SK-N-SH treated with all-trans-retinoic acid at 6 μM for 48 hours (cell line): ENCODE data around the gene L2HGDH.

Experiments used
- ARNTL ChIP-seq: fragments of 450-650 bp; formaldehyde crosslinking; IDR thresholded peaks from 2 replicates; pipeline ENCODE4 v1.5.0; 2020; ENCODE audit warnings: low read depth, mild to moderate bottlenecking, moderate library complexity, borderline replicate concordance
- BACH2 ChIP-seq: fragments of 250-450 bp; sonication (Bioruptor Pico); IDR thresholded peaks from 2 replicates; pipeline ENCODE4 v1.9.0; 2021; ENCODE audit warnings: mild to moderate bottlenecking, borderline replicate concordance
- CSDC2 ChIP-seq: fragments of 250-450 bp; sonication (Bioruptor Pico); IDR thresholded peaks from 2 replicates; pipeline ENCODE4 v1.5.0; 2020; ENCODE audit warnings: mild to moderate bottlenecking, moderate library complexity
- OSR1 ChIP-seq: fragments of 250-450 bp; sonication (Bioruptor Pico); IDR thresholded peaks from 2 replicates; pipeline ENCODE4 v1.8.0; 2022; ENCODE audit warnings: moderate library complexity, mild to moderate bottlenecking, inconsistent platforms
- TCF4 ChIP-seq: fragments of 250-450 bp; sonication (Bioruptor Pico); IDR thresholded peaks from 2 replicates; pipeline ENCODE4 v1.8.0; 2021; ENCODE audit warnings: mild to moderate bottlenecking, moderate library complexity, borderline replicate concordance
- TOX ChIP-seq: fragments of 250-450 bp; sonication (Bioruptor Pico); IDR thresholded peaks from 2 replicates; pipeline ENCODE4 v1.8.0; 2021; ENCODE audit warnings: mild to moderate bottlenecking, moderate library complexity, borderline replicate concordance
- ZC3H10 ChIP-seq: fragments of 250-450 bp; sonication (Bioruptor Pico); IDR thresholded peaks from 2 replicates; pipeline ENCODE4 v1.5.1; 2021; ENCODE audit warnings: mild to moderate bottlenecking, moderate library complexity
- ZFP30 ChIP-seq: fragments of 450-650 bp; formaldehyde crosslinking; IDR thresholded peaks from 2 replicates; pipeline ENCODE4 v1.5.0; 2022; ENCODE audit warnings: mild to moderate bottlenecking, moderate library complexity
- ZNF8 ChIP-seq: fragments of 450-650 bp; formaldehyde crosslinking; IDR thresholded peaks from 2 replicates; pipeline ENCODE4 v1.5.0; 2020; ENCODE audit warnings: mild to moderate bottlenecking, moderate library complexity
- TF ChIP-seq, protein P1 (sequence below): fragments of 250-450 bp; sonication (Bioruptor Pico); IDR thresholded peaks from 2 replicates; pipeline ENCODE4 v1.8.0; 2021; ENCODE audit warnings: low read depth, mild to moderate bottlenecking, moderate library complexity, borderline replicate concordance
- TF ChIP-seq, protein P2 (sequence below): fragments of 250-450 bp; sonication (Bioruptor Pico); IDR thresholded peaks from 2 replicates; pipeline ENCODE4 v1.5.1; 2020; ENCODE audit warnings: low read depth, mild to moderate bottlenecking, moderate library complexity
- TF ChIP-seq, protein P3 (sequence below): fragments of 250-450 bp; sonication (Bioruptor Pico); IDR thresholded peaks from 2 replicates; pipeline ENCODE4 v1.8.0; 2020; ENCODE audit warnings: mild to moderate bottlenecking, moderate library complexity, borderline replicate concordance

GRCh38 chr14:50312734-50313054, 665 bp upstream of the L2HGDH start:
- TF ChIP-seq ZFP30 (CRISPR knock-in tag) (no peak), BACH2 (CRISPR knock-in tag) (no peak), CSDC2 (CRISPR knock-in tag) (no peak), TOX (CRISPR knock-in tag) (no peak), ZNF8 (CRISPR knock-in tag) (no peak), OSR1 (CRISPR knock-in tag) (no peak), ARNTL (CRISPR knock-in tag) (no peak), TCF4 (CRISPR knock-in tag) (no peak), ZC3H10 (no peak)
- TF ChIP-seq, protein P1, sequence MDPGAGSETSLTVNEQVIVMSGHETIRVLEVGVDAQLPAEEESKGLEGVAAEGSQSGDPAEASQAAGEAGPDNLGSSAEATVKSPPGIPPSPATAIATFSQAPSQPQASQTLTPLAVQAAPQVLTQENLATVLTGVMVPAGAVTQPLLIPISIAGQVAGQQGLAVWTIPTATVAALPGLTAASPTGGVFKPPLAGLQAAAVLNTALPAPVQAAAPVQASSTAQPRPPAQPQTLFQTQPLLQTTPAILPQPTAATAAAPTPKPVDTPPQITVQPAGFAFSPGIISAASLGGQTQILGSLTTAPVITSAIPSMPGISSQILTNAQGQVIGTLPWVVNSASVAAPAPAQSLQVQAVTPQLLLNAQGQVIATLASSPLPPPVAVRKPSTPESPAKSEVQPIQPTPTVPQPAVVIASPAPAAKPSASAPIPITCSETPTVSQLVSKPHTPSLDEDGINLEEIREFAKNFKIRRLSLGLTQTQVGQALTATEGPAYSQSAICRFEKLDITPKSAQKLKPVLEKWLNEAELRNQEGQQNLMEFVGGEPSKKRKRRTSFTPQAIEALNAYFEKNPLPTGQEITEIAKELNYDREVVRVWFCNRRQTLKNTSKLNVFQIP (CRISPR knock-in tag) = no peak
- TF ChIP-seq, protein P2, sequence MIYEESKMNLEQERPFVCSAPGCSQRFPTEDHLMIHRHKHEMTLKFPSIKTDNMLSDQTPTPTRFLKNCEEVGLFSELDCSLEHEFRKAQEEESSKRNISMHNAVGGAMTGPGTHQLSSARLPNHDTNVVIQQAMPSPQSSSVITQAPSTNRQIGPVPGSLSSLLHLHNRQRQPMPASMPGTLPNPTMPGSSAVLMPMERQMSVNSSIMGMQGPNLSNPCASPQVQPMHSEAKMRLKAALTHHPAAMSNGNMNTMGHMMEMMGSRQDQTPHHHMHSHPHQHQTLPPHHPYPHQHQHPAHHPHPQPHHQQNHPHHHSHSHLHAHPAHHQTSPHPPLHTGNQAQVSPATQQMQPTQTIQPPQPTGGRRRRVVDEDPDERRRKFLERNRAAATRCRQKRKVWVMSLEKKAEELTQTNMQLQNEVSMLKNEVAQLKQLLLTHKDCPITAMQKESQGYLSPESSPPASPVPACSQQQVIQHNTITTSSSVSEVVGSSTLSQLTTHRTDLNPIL = no peak
- TF ChIP-seq, protein P3, sequence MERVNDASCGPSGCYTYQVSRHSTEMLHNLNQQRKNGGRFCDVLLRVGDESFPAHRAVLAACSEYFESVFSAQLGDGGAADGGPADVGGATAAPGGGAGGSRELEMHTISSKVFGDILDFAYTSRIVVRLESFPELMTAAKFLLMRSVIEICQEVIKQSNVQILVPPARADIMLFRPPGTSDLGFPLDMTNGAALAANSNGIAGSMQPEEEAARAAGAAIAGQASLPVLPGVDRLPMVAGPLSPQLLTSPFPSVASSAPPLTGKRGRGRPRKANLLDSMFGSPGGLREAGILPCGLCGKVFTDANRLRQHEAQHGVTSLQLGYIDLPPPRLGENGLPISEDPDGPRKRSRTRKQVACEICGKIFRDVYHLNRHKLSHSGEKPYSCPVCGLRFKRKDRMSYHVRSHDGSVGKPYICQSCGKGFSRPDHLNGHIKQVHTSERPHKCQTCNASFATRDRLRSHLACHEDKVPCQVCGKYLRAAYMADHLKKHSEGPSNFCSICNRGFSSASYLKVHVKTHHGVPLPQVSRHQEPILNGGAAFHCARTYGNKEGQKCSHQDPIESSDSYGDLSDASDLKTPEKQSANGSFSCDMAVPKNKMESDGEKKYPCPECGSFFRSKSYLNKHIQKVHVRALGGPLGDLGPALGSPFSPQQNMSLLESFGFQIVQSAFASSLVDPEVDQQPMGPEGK (CRISPR knock-in tag) = no peak
